OCI-LY7 (cell line): ENCODE measurements around the gene ANKRD65. TPM values are rescaled to one million over a fixed set of nuclear protein-coding genes. Genes with fewer than 3 reads are reported as not detected.

Source experiments
- BruUV-seq: library from RNA; stranded (reverse); fragments of 400-500 nt; replicated peaks from 2 replicates; lab custom pipeline; 2021; lab: Mats Ljungman, UMichigan
- CTCF ChIA-PET: fragments of 300-600 bp; sonication (Branson Sonifier 250); formaldehyde crosslinking; loops from one replicate; lab custom pipeline; 2022; ENCODE audit warnings: antibody characterized with exemption; ENCODE audit not compliant: unreplicated experiment; lab: Charles Lee
- POLR2A ChIA-PET: fragments of 300-600 bp; sonication (Branson Sonifier 250); formaldehyde crosslinking; loops from one replicate; lab custom pipeline; 2022; ENCODE audit warnings: antibody characterized with exemption; lab: Charles Lee
- DNase-seq: peaks from one replicate; pipeline ENCODE4 v3.0.0-alpha.2; 2015; ENCODE audit warnings: low spot score
- H2AFZ ChIP-seq: fragments of 200-600 bp; sonication (generic), shearing (Covaris generic); 2 replicates; pipeline ENCODE4 v1.6.1; 2014; ENCODE audit warnings: mild to moderate bottlenecking, antibody characterized with exemption, low read length, moderate library complexity
- H3K27ac ChIP-seq: fragments of 200-600 bp; sonication (generic); 2 replicates; pipeline ENCODE4 v1.5.1; 2014; ENCODE audit warnings: mixed run types, low read depth, mild to moderate bottlenecking, moderate library complexity, low read length, inconsistent platforms; ENCODE audit not compliant: poor library complexity, severe bottlenecking
- H3K36me3 ChIP-seq: fragments of 200-600 bp; sonication (generic); 2 replicates; pipeline ENCODE4 v1.6.1; 2014; ENCODE audit warnings: mild to moderate bottlenecking, antibody characterized with exemption, low read length, moderate library complexity, mixed read lengths; ENCODE audit not compliant: insufficient read depth
- H3K4me1 ChIP-seq: fragments of 200-600 bp; sonication (generic); 2 replicates; pipeline ENCODE4 v1.5.1; 2014; ENCODE audit warnings: mild to moderate bottlenecking, low read length; ENCODE audit not compliant: insufficient read depth, poor library complexity, severe bottlenecking
- H3K4me2 ChIP-seq: fragments of 200-600 bp; sonication (generic); 2 replicates; pipeline ENCODE4 v1.6.1; 2014; ENCODE audit warnings: mild to moderate bottlenecking, low read length
- H3K4me3 ChIP-seq: fragments of 200-600 bp; sonication (generic); 2 replicates; pipeline ENCODE4 v1.5.1; 2014; ENCODE audit warnings: mild to moderate bottlenecking, low read depth, low read length; ENCODE audit not compliant: poor library complexity, severe bottlenecking
- H3K79me2 ChIP-seq: fragments of 200-600 bp; sonication (generic); 2 replicates; pipeline ENCODE4 v1.6.1; 2016; ENCODE audit warnings: low read depth, mild to moderate bottlenecking, low read length, moderate library complexity, mixed read lengths; ENCODE audit not compliant: insufficient read depth
- H3K9me2 ChIP-seq: fragments of 200-600 bp; sonication (generic); 2 replicates; pipeline ENCODE4 v1.6.1; 2016; ENCODE audit warnings: mild to moderate bottlenecking, low read length, mixed read lengths; ENCODE audit not compliant: insufficient read depth
- H3K9me3 ChIP-seq: fragments of 200-600 bp; sonication (generic); 2 replicates; pipeline ENCODE4 v1.6.1; 2014; ENCODE audit warnings: mild to moderate bottlenecking, mixed run types, low read length, mixed read lengths
- H4K20me1 ChIP-seq: fragments of 200-600 bp; sonication (generic); 2 replicates; pipeline ENCODE4 v1.6.1; 2014; ENCODE audit warnings: mild to moderate bottlenecking, antibody characterized with exemption, low read length, moderate library complexity, mixed read lengths; ENCODE audit not compliant: insufficient read depth
- CTCF ChIP-seq: fragments of 200-600 bp; sonication (generic); conservative IDR thresholded peaks from 2 replicates; pipeline ENCODE4 v1.5.1; 2014; ENCODE audit warnings: mild to moderate bottlenecking, antibody characterized with exemption, low read length, moderate library complexity, mixed read lengths
- EZH2phosphoT487 ChIP-seq: fragments of 200-600 bp; sonication (generic); IDR thresholded peaks from 2 replicates; pipeline ENCODE4 v1.6.1; 2018; ENCODE audit warnings: low read depth, borderline replicate concordance, mild to moderate bottlenecking, mixed run types, antibody characterized with exemption, low read length, moderate library complexity, mixed read lengths
- intact Hi-C: fragments of 100-400 bp; cut with micrococcal nuclease; formaldehyde crosslinking; loops from one replicate; pipeline ENCODE4 v1.10.0; 2022; ENCODE audit not compliant: unreplicated experiment
- total RNA-seq, 2 experiments: library from RNA; depleted of rRNA in 1 of 2; stranded (reverse); fragments of >200 nt in 1 of 2; shearing (Covaris generic) in 1 of 2; gene quantifications; 2 replicates each; pipeline ENCODE4 v1.2.3, GENCODE V29; 2014 to 2022

The ANKRD65 gene
- total RNA-seq, 2 experiments from 2014 or later, result not detected

- no peak for TF ChIP-seq EZH2phosphoT487
- no peak for TF ChIP-seq CTCF
- ChIA-PET POLR2A (interaction anchor here (0.7 kb wide), 1 partner anchor 10 kb away, joined by 5 read pairs; no protein-coding TSS in a partner anchor), CTCF (no interaction called here)
- no peaks in the 10 kb centered on the region for H3K9me2 ChIP-seq
- H3K27ac ChIP-seq, result no peak overlapping the region
- no peak for DNase-seq
- no peaks in the 10 kb centered on the region for H3K36me3 ChIP-seq
- H4K20me1 ChIP-seq, result no peaks in the 10 kb centered on the region
- no peaks in the 10 kb centered on the region for H3K79me2 ChIP-seq
- no TSS peak for BruUV-seq
- H3K4me2 ChIP-seq, result no peak overlapping the region
- no peaks in the 10 kb centered on the region for H3K9me3 ChIP-seq
- no peak overlapping the region for H3K4me3 ChIP-seq
- intact Hi-C loops, result no loop called here
- no peak overlapping the region for H2AFZ ChIP-seq
- no peaks in the 10 kb centered on the region for H3K4me1 ChIP-seq
Measured at GRCh38 chr1:1423245-1423597, 2.1 kb upstream of the ANKRD65 start.

- Histone ChIP-seq H3K9me2 (no peaks in the 10 kb centered on the region), H2AFZ (no peak overlapping the region), H3K4me1 (no peaks in the 10 kb centered on the region), H3K27ac (no peak overlapping the region), H3K79me2 (no peaks in the 10 kb centered on the region), H3K9me3 (no peaks in the 10 kb centered on the region), H4K20me1 (no peaks in the 10 kb centered on the region), H3K4me2 (no peak overlapping the region), H3K36me3 (no peaks in the 10 kb centered on the region), H3K4me3 (no peak overlapping the region)
- POLR2A ChIA-PET, result no interaction called here
- BruUV-seq, result no TSS peak
- CTCF ChIA-PET, result no interaction called here
- intact Hi-C loops, result no loop called here
- no peak for TF ChIP-seq CTCF
- no peak for TF ChIP-seq EZH2phosphoT487
- DNase-seq, result no peak
Measured at GRCh38 chr1:1422465-1423244, 1.6 kb upstream of the ANKRD65 start.

GRCh38 chr1:1421907-1422464 is 910 bp upstream of the ANKRD65 start:
- H3K4me2 ChIP-seq, result no peak overlapping the region
- H3K4me3 ChIP-seq, result no peak overlapping the region
- intact Hi-C loops, result no loop called here
- H2AFZ ChIP-seq, result no peak overlapping the region
- no peaks in the 10 kb centered on the region for H4K20me1 ChIP-seq
- BruUV-seq, result no TSS peak
- no peaks in the 10 kb centered on the region for H3K4me1 ChIP-seq
- H3K9me2 ChIP-seq, result no peaks in the 10 kb centered on the region
- ChIA-PET CTCF (no interaction called here), POLR2A (no interaction called here)
- TF ChIP-seq EZH2phosphoT487 (no peak), CTCF (no peak)
- H3K9me3 ChIP-seq, result no peaks in the 10 kb centered on the region
- no peak overlapping the region for H3K27ac ChIP-seq
- no peaks in the 10 kb centered on the region for H3K36me3 ChIP-seq
- H3K79me2 ChIP-seq, result no peaks in the 10 kb centered on the region
- no peak for DNase-seq
